A204.1 (cell line): ENCODE results near the gene DNAI1.

Experiments
- FAIRE-seq: peaks from 2 replicates; lab custom pipeline; 2012; peaks lifted over from hg19 to GRCh38; lab: Jason Lieb, UNC

DNAI1 gene

DNA sequence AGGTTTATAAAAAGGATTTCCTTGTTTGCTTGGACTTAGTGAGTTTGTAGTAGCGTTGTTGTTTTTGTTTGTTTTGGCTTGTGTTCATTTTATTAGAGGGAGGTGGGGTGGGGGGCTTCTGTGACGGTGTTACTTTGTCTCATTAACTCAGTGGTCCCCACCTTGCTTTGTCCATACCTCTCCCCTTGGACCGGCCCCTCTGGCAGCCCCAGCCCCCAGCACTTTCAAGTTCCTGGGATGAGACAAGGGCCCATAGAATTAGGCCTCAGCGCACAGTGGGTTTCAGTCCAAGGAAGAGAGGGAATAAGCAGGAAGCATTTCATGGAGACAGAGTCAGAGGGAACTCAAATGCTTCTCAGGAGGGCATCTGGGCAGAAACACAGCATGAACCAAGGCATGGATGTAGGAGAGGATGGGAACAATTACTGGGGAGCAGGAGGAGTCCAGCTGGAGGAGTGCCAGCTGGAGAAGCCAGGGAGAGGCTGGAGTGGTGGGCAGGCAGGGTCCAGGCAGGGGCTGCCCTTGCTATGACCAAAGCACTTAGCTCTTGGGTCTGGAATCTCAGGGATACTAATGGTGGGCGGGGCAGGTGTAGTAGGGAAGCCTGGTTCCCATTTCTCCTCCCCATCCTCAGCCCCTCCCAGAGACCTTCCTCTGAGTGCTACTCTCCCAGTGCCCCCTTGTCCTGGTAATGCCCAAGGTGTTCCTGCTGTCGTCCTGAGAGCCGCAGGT, 87.7 kb downstream of the DNAI1 start:
- FAIRE-seq = no peak

DNA sequence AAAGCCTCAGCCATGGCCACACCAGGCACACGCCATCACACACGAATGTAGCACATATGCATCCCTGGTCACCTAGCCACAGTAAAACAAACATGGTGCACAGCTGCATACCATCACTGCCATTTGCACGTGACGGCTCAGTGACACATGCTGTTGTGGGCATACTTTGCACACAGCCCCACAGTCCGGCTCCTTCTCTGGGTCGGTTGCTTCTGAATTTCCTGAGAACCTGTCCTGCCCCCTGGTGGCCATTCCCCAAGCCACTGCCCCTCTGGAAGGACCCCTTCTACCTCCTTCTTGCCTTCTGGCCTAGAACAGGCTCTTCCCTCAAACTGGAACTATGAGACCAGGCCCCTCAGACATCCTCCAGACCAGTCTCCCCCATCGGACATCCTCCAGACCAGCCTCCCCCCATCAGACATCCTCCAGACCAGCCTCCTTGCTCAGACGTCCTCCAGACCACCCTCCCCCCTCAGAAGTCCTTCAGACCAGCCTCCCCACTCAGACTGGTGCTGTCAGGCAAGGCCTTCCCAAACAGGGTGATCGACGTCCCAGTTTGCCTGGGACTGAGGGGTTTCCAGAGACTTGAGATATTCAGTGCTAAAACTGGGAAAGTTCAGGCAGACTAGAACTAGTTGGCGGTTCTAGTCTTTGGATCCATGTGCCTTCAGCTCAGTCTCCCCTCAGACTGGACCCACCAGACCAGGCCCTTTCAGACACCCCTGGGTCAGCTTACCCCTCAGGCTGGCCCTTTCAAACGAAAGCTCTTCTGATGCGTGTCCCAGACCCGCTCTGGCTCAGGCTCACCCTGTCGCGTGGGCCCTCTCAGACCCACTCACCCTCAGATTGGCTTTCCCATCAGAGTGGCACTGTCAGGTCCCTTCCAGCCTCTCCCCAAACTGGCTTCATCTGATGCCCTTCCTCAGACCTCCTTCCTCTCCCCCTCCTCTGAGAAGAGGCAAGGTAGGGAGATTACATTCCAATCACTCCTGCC, 88.5 kb downstream of the DNAI1 start:
- FAIRE-seq = no peak

- no peak for FAIRE-seq
These were observed 89.5 kb downstream of the DNAI1 start for GRCh38 chr9:34547960-34548611.

GRCh38 chr9:34549407-34549732, 90.8 kb downstream of the DNAI1 start:
- FAIRE-seq = no peak

GRCh38 chr9:34550016-34550680, 91.5 kb downstream of the DNAI1 start:
- FAIRE-seq = no peak

- FAIRE-seq = no peak
These were observed 92.2 kb downstream of the DNAI1 start for GRCh38 chr9:34550681-34551270.

DNA sequence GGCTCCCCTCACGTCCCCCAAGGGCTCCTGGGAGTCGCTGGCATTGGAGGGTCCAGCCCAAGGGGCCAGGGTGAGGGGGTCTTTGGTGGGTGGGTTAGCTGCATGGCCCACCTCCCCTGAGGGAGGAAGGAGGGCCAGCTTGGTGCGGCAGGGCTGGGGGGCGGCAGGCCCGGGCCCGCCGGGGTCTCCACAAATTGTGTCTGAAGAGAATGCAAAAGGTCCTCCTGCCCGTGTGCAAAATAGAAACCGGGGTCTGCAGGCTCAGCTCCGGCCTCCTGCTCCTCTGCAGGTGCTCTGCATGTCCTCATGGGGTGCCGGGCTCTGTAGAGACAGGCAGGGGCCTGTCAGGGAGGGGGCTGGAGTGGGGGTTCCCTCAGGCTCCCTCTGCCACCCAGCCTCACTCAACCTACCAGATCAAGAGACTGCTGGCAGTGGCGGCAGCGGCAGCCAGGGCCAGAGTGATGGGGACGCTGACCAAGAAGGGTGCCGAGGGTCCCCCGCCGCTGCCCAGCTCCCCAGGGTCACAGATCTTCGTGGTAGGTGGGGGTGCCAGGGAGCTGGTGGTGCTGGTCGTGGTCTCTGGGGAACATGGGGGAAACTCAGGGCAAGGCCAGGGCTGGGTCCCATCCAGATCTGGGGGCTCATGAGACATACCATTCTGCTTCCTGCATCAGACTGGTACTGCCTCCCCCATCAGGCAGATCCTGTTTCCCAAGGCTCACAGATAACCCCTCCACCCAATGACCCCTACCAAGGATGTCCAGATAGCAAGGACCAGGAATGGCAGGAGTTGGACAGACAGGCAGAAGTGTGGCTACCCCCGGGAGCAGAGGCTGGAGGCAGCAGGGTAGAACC, 93.4 kb downstream of the DNAI1 start:
- no peak for FAIRE-seq

DNA sequence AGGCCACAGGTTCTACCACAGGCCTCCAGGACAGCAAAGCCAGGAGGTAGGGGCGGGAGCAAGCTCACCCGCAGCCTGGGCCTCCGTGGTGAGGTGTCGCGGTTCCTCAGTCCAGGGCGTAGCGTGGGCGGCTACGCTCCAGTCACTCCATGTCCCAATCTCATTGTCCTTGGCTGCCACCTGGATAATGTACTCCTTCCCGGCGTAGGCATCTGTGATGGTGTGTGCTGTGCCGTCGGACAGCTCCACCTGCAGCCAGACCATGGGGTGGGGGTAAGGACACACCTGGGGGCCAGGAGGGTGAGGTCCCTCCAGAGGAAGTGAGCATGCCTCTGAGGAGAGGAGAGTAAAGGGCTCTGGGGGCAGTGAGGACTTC, 94.0 kb downstream of the DNAI1 start:
- FAIRE-seq = no peak

GRCh38 chr9:34552986-34553385, 94.4 kb downstream of the DNAI1 start:
- FAIRE-seq = no peak

- no peak for FAIRE-seq
These were observed 95.0 kb downstream of the DNAI1 start for GRCh38 chr9:34553511-34554021.

GRCh38 chr9:34554211-34555001, 95.8 kb downstream of the DNAI1 start:
- no peak for FAIRE-seq

GRCh38 chr9:34555002-34555348, 96.4 kb downstream of the DNAI1 start:
- FAIRE-seq = no peak

DNA sequence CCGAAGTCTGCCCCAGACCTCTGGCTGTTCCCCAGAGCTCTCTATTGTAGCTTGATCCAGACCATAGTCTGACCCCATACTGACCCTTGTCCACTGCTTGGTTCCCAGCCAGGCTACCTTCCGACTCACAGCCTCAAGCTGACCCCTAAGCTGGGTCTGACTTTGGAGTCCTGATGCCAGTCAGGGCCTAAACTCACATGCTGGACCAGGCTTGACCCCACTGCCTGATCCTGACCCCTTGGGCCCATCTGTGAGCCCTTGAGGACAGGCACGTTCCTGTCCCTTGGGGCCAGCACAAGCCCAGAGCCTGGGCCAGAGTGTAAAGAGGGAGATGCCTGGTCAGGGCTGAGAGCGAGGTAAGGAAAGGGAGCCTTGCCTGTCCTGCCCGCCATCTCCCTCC, 96.9 kb downstream of the DNAI1 start:
- FAIRE-seq = no peak

- FAIRE-seq = no peak
These were observed 97.4 kb downstream of the DNAI1 start for GRCh38 chr9:34555936-34556525.

DNA sequence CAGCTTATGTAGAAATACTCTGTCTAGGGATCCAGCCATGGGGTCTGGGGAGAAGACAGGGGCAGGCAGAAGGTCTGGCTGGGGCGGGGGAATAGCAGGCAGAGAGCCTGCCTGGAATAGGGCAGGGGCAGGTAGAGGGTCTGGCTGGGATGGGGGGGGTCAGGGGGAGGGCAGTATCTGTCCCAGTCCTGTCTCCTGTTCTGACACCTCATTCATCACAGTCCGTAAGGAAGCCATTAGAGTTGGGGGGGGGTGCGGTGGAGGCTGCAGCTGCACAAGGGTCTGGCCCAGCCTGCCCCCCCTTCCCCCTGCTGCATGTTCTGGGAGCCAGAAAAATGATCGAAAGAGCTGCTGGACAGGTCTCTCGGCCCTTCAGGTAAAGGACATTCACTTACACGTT, 98.3 kb downstream of the DNAI1 start:
- FAIRE-seq = no peak

- no peak for FAIRE-seq
These were observed 99.1 kb downstream of the DNAI1 start for GRCh38 chr9:34557426-34558321.

DNA sequence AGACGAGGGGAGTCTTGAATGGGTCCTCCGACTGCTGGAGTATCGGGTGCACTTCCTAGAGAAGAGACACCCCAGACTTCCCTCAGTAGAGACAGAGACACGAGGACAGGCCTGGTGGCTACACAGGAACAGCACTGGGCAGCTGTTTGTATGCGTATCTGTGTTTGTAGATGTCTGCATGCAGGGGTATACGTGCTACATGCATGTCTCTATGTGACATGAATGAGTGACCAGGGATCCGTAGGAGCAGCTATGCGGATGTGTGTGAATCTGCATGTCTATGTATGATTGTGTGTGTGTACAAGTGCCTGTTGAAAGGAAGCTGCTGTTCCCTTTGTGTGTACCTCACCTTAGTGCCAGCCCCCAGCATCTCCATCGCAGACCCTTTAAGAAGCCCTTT, 99.8 kb downstream of the DNAI1 start:
- FAIRE-seq = no peak

- FAIRE-seq = no peak
These were observed 100.5 kb downstream of the DNAI1 start for GRCh38 chr9:34558919-34559623.
